ENCODE results near the gene ERICH2.
"Not testable (repeated sequence)": the region's sequence is repeated elsewhere in the genome, so short reads cannot be mapped to it uniquely, and the experiment has no call there.

The ERICH2 gene

DNA sequence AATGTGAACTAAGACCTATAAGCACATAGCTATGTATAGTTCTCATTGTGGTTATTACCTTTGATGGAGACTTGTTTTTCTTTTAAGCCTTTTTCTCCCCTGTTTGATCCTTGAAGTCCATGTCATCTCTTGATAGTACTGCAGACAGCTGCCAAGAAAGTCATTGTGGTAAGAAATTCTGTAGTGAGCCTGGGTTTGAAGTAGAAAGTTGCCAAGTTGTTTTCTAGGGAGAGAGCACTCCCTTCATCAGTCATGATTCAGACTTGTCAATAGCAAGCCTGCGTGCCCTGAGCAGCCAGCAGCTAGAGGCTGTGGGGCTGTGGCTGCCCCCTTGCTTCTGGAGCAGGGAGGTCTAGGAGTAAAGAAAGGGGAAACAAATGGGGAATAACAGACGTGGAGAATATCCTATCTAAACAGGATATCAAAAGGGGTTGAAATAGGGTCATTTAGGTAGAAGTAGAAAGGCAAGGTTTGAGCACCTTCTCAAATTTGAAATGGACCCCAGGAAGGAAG is 46.7 kb upstream of the ERICH2 start:
- no peaks in the 10 kb centered on the region for H3K27me3 ChIP-seq (replicated peaks; ENCODE audit: insufficient read depth, low read length)

GRCh38 chr2:170733798-170734600 is 36.2 kb upstream of the ERICH2 start:
- no peak overlapping the region for H3K9ac ChIP-seq (ENCODE audit: low read length)
- H3K27me3 ChIP-seq (replicated peaks; ENCODE audit: insufficient read depth, low read length) = no peaks in the 10 kb centered on the region
- H3K79me2 ChIP-seq (ENCODE audit: low read length) = no peaks in the 10 kb centered on the region
- no peaks in the 10 kb centered on the region for H3K9me3 ChIP-seq (replicated peaks; ENCODE audit: insufficient read depth, low read length)
- no peak for DNase-seq
- H4K20me1 ChIP-seq (ENCODE audit: insufficient read depth, low read length) = no peaks in the 10 kb centered on the region
- no peaks in the 10 kb centered on the region for H3K9me2 ChIP-seq (replicated peaks; ENCODE audit: insufficient read depth, low read length)
- no peak overlapping the region for H3K4me2 ChIP-seq (ENCODE audit: low read depth, low read length)
- H3K36me3 ChIP-seq (replicated peaks; ENCODE audit: insufficient read depth, low read length) = no peaks in the 10 kb centered on the region
- no peak overlapping the region for H3K4me3 ChIP-seq (ENCODE audit: low read length)
- H3K27ac ChIP-seq (ENCODE audit: low read length) = no peak overlapping the region
- no peaks in the 10 kb centered on the region for H3K4me1 ChIP-seq (ENCODE audit: low read length)
- no peak overlapping the region for H2AFZ ChIP-seq (ENCODE audit: low read length)
- no peaks in the 10 kb centered on the region for H3F3A ChIP-seq (ENCODE audit: insufficient read depth, low read length)
- no peak for TF ChIP-seq EZH2 (optimal IDR thresholded peaks at IDR 0.05; ENCODE audit: low read depth, low read length)
- TF ChIP-seq EZH2phosphoT487 (IDR thresholded peaks at IDR 0.05; ENCODE audit: low read length) = no peak
- TF ChIP-seq CTCF (IDR thresholded peaks at IDR 0.05; ENCODE audit: low read length) = no peak

More for the DNA sequence above, 46.7 kb upstream of the ERICH2 start:
- Histone ChIP-seq H3K9me2 (replicated peaks; ENCODE audit: insufficient read depth, low read length) (no peaks in the 10 kb centered on the region), H3K4me2 (ENCODE audit: low read depth, low read length) (no peak overlapping the region), H3K27ac (ENCODE audit: low read length) (no peak overlapping the region), H3F3A (ENCODE audit: insufficient read depth, low read length) (no peaks in the 10 kb centered on the region), H2AFZ (ENCODE audit: low read length) (no peak overlapping the region), H3K79me2 (ENCODE audit: low read length) (no peaks in the 10 kb centered on the region), H3K4me1 (ENCODE audit: low read length) (no peaks in the 10 kb centered on the region), H3K4me3 (ENCODE audit: low read length) (no peak overlapping the region), H3K9ac (ENCODE audit: low read length) (no peak overlapping the region), H3K9me3 (replicated peaks; ENCODE audit: insufficient read depth, low read length) (no peaks in the 10 kb centered on the region), H3K36me3 (replicated peaks; ENCODE audit: insufficient read depth, low read length) (no peaks in the 10 kb centered on the region), H4K20me1 (ENCODE audit: insufficient read depth, low read length) (no peaks in the 10 kb centered on the region)
- no peak for DNase-seq
- TF ChIP-seq CTCF (IDR thresholded peaks at IDR 0.05; ENCODE audit: low read length) (no peak), EZH2phosphoT487 (IDR thresholded peaks at IDR 0.05; ENCODE audit: low read length) (no peak), EZH2 (optimal IDR thresholded peaks at IDR 0.05; ENCODE audit: low read depth, low read length) (no peak)

- H3K4me2 ChIP-seq (ENCODE audit: low read depth, low read length) = not testable (repeated sequence)
These were observed 35.6 kb upstream of the ERICH2 start for GRCh38 chr2:170734601-170735000.

GRCh38 chr2:170736628-170737027 is 33.5 kb upstream of the ERICH2 start:
- H4K20me1 ChIP-seq (ENCODE audit: insufficient read depth, low read length) = no peaks in the 10 kb centered on the region
- H3K9ac ChIP-seq (ENCODE audit: low read length) = no peak overlapping the region
- no peaks in the 10 kb centered on the region for H3K9me2 ChIP-seq (replicated peaks; ENCODE audit: insufficient read depth, low read length)
- H3F3A ChIP-seq (ENCODE audit: insufficient read depth, low read length) = no peaks in the 10 kb centered on the region
- no peak for DNase-seq
- H3K27me3 ChIP-seq (replicated peaks; ENCODE audit: insufficient read depth, low read length) = no peaks in the 10 kb centered on the region
- no peaks in the 10 kb centered on the region for H3K79me2 ChIP-seq (ENCODE audit: low read length)
- no peak overlapping the region for H2AFZ ChIP-seq (ENCODE audit: low read length)
- no peak overlapping the region for H3K27ac ChIP-seq (ENCODE audit: low read length)
- no peaks in the 10 kb centered on the region for H3K36me3 ChIP-seq (replicated peaks; ENCODE audit: insufficient read depth, low read length)
- TF ChIP-seq EZH2 (optimal IDR thresholded peaks at IDR 0.05; ENCODE audit: low read depth, low read length) (no peak), CTCF (IDR thresholded peaks at IDR 0.05; ENCODE audit: low read length) (no peak), EZH2phosphoT487 (IDR thresholded peaks at IDR 0.05; ENCODE audit: low read length) (no peak)
- no peaks in the 10 kb centered on the region for H3K9me3 ChIP-seq (replicated peaks; ENCODE audit: insufficient read depth, low read length)
- H3K4me2 ChIP-seq (ENCODE audit: low read depth, low read length) = no peak overlapping the region
- H3K4me3 ChIP-seq (ENCODE audit: low read length) = no peak overlapping the region
- H3K4me1 ChIP-seq (ENCODE audit: low read length) = no peaks in the 10 kb centered on the region

More at GRCh38 chr2:170734601-170735000, 35.6 kb upstream of the ERICH2 start:
- H3K79me2 ChIP-seq (ENCODE audit: low read length); H3K4me3 ChIP-seq (ENCODE audit: low read length); H3K4me1 ChIP-seq (ENCODE audit: low read length); H3K27ac ChIP-seq (ENCODE audit: low read length); H3K9me3 ChIP-seq (replicated peaks; ENCODE audit: insufficient read depth, low read length); H3K9me2 ChIP-seq (replicated peaks; ENCODE audit: insufficient read depth, low read length); H4K20me1 ChIP-seq (ENCODE audit: insufficient read depth, low read length); H3K27me3 ChIP-seq (replicated peaks; ENCODE audit: insufficient read depth, low read length); DNase-seq; H3K36me3 ChIP-seq (replicated peaks; ENCODE audit: insufficient read depth, low read length); H3F3A ChIP-seq (ENCODE audit: insufficient read depth, low read length); H3K9ac ChIP-seq (ENCODE audit: low read length); H2AFZ ChIP-seq (ENCODE audit: low read length): not testable (repeated sequence)
